GM18519 (cell line): Measurements from ENCODE around the gene CLN6.
"Not testable (repeated sequence)": the region's sequence is repeated elsewhere in the genome, so short reads cannot be mapped to it uniquely, and the experiment has no call there.

Source experiments
- ATAC-seq: cut with Tn5 transposase; IDR thresholded peaks from one replicate; pipeline ENCODE4 v1.9.1; 2021; ENCODE audit warnings: mild to moderate bottlenecking, moderate library complexity; ENCODE audit not compliant: unreplicated experiment, low FRiP score

CLN6 gene

DNA sequence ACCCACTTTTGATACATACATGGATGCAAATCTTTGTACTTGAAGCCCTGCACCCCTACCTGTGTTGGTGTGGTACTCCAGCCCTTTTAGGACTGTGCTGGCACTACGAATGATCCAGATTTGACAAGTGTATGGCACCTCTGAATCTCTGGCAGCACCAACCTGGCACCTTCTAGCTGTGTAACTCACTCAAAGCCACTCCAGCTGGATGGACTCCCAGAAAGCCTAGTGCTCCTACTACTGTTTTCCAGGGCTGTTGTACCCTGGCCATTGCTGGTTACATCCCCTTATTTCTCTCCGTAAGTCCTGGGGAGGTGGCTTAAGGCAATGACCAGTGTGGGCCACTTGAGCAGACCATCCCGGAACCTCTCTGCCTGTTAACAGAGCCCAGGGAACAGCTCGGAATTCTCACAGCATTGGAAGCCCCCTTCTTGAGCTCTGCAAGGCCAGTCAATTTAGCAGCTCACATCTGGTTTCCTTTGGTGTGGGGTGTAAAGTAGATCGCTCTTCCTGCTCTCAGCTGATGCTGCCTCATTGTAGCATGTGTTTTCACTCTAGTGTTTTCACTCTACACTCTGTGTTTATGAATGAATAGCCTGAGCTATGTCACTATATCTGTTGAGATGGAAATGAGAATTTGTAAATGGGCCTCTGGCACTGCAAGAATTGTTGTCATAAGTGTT, 36.6 kb downstream of the CLN6 start:
- no peak for ATAC-seq

DNA sequence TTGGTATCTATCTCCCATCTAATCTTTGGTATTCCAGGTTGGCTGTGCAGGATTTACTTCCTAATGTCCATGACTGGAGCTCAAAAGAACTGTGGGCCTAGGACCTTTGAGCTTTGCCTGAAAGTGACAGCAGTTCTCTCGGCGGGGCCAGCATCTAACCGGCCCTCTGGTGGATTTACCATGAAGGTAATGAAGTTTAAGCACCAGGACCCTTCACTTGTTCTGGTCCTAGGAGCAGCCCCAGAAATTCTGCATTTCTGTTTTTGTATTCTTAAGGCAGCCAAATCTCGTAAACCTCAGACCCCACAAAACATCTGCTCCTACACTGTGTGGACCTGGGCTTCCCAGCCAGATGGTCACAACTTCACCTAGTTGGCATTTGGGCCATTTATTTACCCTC, 37.4 kb downstream of the CLN6 start:
- no peak for ATAC-seq

DNA sequence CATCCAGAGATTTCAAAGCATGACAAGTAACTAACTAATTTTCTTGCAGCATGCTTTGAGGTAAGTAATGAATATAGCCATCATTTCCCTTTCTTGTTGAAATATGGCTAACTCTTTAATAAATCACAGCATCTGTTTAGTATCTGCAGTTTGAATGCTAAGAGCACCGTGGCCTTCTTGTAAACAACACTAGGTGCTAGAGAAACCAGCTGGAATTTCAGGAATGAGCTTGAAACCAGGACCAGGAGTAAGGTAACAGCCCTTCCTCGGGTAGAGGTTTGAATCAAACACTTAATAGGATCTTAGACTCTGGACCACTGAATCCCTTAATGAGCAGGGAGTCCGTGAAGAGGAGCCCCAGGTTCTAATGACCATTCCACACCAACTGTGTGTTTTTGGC, 38.0 kb downstream of the CLN6 start:
- no peak for ATAC-seq

DNA sequence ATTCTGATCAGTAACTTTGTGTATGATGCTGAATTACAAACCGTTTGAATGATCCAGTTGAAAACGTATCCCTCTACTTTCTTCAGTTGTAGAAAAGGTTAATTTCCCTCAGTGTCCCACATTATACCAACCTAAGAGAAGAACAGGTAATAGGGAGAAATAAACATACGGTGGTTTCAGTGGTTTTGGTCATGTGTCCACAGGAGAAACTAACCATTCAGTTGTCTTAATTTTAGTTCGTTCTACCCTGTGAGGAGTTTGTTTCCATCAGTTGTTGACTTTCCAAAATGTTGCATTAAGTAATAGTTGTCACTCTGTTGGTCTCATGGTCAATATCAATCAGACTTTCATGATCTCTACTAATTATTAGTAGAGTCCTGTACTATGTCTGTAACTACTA, 39.5 kb downstream of the CLN6 start:
- ATAC-seq, result no peak

DNA sequence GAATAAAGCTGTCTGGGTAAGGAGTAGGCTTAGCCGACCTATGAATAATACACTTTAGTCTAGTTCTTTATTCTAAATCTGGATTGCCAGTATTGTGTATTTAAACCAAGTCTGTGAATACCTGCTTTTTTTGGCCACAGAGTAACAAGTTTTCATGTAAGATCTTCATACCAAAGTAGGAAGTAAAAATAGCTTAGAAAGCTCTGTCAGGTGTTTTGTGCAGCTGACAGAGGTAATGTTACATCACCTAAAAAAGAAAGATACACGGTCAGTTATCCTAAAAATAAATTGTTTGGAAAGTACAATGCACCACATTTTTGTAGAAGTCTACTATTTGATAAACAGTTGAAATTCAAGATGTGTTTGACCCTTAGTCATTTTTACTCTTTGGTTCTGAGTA, 40.9 kb downstream of the CLN6 start:
- ATAC-seq, result no peak

DNA sequence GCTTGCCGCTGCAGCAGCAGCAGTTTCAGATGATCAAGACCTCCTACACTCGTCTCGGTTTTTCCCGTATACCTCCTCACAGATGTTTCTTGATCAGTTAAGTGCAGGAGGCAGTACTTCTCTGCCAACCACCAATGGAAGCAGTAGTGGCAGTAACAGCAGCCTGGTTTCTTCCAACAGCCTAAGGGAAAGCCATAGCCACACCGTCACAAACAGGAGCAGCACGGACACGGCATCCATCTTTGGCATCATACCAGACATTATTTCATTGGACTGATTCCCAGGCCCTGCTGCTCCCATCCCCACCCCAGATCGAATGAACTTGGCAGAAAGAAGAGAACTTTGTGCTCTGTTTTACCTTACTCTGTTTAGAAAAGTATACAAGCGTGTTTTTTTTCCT, 42.0 kb downstream of the CLN6 start:
- ATAC-seq, result no peak

DNA sequence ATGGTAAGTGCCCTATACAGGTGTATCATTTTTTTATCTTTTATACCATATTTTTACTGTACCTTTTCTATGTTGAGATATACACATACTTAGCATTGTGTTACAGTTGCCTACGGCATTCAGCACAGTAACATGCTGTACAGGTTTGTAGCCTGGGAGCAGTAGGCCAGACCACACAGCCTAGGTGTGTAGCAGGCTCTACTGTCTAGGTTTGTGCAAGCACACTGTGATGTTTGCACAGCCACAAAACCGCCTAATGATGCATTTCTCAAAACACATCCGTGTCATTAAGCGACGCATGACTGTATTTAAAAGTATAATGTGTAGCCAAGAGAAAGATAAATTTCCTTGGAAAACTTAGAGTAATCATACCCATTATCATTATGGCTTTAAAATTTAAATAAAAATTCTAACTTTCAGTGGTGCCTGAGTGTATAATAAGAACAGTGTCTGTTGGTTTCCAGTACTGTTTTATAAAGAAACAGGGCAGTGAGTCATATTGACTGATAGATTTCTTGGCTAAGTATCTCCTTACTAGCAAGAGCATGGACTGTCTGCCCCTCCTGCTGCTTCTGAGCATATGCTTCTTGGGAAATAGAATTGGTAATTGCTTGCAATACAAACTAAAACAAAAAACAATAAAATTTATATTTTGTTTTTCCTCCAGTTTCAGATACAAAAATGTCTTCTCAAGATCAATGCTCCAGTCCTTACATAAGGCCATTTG, 42.7 kb downstream of the CLN6 start:
- no peak for ATAC-seq

DNA sequence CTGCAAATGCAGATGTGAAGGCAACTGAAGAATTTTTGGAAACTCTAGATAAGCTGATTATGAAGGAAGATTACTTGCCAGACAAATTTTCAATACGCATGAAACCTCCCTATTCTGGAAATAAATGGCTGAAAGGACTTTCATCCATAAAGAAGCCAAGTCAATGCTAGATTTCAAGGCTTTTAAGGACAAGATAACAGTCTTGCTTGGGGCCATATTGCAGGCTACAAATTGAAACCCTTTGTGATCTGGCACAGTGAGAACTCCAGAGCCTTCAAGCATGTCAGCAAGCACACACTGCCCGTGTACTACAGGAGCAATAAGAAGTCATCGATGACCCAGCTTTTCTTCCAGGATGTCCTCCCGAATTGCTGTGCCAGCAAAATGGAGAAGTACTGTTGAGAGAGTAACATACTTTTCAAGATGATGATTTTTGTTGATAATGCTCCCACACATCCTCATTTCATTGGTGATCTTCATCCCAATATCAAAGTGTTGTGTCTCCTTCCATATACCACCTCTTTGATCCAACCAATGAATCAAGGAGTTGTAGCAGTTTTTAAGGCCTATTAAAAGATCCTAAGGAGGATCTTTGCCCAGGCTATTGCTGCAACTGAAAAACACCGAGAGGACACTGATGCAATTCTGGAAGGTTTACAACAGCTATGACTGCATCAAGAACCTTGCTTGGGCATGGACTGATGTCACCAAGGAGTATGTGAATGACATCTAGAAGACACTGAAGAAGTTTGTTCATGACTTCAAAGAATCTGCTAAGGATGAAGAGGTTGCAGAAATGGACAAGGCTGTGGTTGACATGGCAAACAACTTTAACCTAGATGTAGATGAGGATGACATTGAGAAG, 44.7 kb downstream of the CLN6 start:
- no peak for ATAC-seq

DNA sequence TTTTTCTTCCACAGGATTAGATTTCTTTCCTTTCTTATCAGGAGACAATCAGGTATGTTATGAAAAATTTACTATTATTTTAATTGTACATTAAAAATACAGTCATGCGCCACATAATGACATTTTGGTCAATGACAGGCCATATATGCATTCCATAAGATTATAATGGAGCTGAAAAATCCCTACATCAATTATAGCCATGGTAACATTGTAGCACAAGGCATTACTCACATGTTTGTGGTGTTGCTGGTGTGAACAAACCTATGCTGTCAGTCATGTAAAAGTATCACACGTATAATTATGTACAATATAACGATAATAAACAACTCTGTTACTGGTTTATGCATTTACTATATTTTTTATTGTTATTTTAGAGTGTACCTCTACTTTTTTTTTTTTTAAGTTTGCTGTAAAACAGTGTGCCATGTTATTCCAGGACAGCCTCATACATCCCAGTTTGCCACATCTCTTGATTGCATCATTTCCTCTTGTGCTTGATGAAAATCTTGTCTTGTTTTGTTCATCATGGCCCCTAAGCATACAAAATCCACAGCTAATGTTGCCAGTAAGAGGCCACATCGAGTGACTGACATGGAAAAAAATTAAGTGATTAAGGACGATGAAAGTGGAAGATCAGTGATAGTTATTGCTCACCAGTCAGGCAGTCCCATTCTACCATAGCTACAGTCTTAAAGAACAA, 45.8 kb downstream of the CLN6 start:
- no peak for ATAC-seq

DNA sequence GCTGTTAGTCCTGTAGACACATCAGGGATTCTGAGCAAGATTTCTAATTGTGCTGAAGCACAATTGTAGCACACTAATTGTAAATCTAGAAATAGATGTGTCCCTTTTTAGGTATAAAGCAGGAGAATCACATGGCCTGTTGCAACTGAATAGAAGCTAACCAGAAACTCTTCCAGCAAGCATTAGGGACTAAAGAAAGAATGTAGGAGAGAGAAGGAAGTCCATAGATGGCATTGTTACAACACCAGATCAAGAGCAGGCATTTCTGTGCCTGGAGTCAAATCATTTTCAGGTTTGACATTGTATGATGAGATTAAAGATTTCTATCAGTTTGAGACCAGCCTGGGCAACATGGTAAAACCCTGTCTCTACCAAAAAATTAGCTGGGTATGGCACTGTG, 51.8 kb downstream of the CLN6 start:
- no peak for ATAC-seq

DNA sequence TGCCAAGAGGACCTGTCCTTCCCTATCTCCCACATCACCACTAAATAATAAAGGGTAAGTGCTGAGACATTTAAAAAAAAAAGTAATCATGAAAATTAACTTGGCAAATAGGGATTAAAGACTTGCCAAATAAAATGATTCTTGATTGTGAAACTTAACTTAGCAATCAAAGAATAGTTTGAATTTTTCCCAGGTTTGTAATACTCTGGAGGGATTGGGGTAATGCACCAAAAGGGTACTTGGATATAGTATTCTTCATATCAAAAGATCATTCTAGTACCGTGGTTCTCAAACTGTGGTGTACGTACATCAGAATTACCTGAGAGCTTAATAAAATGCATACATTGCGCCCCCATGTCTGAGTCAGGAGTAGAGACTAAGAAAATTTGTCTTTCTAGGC, 52.9 kb downstream of the CLN6 start:
- no peak for ATAC-seq

DNA sequence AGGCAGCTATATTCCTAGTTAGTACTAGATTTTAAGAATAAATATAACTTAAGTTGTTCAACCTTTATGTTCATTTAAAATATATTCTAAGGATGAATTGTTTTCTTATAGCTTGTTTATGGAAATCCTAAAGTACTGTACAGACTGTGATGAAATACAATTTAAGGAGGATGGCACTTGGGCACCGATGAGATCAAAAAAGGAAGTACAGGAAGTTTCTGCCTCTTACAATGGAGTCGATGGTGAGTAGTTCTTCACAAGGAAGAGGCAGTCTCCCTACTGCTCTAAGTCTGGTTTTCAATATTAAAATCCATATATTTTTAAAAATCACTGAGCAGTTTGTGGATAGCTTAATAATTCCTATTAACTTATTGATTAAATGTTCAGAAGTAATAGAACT, 54.0 kb downstream of the CLN6 start:
- ATAC-seq, result no peak

DNA sequence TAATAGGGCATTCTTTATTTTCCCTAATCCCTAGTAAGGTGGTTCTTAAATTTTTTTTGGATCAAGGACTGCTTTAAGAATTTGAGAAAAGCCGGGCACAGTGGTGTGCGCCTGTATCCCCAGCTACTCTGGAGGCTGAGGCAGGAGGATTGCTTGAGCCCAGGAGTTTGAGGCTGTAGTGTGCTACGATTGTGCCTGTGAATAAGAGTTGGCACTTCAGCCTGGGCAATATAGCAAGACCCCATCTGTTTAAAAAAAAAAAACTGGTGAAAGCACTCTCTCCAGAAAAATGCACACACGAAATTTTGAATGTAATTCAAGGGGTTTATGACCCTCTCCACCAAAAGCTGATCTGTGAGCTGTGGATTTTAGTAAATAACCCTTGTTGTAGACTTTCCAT, 56.4 kb downstream of the CLN6 start:
- ATAC-seq, result no peak

DNA sequence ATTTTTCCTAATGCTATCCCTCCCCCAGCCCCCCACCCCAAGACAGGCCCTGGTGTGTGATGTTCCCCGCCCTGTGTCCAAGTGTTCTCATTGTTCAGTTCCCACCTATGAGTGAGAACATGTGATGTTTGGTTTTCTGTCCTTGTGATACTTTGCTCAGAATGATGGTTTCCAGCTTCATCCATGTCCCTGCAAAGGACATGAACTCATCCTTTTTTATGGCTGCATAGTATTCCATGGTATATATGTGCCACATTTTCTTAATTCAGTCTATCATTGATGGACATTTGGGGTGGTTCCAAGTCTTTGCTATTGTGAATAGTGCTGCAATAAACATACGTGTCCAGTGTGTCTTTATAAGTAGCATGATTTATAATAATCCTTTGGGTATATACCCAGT, 57.5 kb downstream of the CLN6 start:
- not testable (repeated sequence) for ATAC-seq

DNA sequence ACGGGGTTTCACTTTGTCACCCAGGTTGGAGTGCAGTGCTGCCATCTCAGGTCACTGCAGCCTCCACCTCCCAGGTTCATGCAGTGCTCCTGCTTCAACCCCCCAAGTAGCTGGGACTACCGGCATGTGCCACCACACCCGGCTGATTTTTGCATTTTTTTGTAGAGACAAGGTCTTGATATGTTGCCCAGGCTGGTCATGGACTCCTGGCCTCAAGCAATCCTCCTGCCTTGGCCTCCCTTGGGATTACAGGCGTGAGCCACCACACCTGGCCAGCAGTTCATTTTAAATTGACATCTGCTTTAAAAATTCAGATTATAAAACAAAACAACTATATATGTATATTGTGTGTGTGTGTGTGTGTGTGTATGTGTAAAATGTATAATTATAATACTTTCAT, 62.7 kb downstream of the CLN6 start:
- no peak for ATAC-seq

DNA sequence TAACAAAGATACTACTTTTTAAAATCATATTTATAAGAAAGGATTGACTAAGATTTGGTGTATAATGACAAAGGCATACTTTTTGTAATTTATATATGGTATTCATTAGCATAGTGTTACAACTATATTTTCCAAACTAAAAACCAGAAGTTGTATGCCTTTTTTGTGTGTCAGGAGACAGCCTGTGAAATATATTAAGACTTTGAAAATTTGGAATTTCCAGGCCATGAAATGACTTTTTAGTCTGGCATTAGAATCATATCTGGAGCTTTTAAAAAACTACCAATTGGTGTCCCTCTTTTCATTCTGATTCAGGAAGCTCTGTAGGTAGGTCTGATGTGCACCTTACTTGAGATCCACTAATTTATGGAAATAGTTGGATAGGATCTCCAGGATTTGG, 66.3 kb downstream of the CLN6 start:
- no peak for ATAC-seq

DNA sequence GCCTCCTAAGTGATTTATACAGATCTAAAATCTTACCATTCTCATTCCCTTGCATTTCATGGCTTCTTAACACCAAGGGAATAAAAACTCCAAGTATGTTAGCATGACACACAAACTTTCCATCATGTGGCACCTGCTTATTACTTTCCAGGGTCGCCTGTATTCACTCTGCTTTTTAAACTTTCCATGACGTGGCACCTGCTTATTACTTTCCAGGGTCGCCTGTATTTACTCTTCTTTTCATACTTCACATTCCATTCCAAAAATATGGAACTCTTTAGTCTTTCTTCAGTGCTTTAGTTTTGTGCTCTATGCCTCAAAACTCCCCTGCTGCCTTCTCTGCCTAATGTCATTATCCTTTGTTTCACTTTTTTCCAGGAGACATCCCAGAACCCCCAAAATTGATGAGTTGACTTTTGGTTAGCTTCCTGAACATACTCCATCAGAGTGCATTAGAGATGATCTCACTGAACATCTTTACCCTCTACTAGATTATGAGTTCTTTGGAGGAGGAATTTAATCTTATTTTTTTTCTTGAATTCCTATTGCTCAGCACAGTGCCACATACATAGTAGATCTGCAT, 71.4 kb downstream of the CLN6 start:
- ATAC-seq, result no peak

DNA sequence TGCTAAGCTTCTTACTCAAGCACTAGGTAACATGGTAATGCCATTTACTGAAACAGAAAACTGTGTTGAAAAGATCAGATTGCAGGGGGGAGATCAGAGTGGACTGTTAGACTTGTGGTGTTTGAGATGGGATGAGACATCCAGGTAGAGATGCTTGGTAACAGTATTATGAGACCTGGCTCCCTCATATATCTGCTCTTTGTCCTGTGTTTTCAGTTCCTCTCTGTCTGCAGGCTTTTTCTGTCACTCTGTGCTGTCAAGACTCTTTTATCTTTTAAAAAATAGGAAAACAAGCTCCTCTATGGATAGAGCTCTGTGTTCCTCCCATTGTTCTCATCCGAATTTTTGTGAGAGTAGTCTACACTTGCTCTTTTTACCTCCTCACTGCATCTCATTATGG, 72.5 kb downstream of the CLN6 start:
- ATAC-seq, result no peak
